ENCODE measurements around the gene STX5.
A peak's percentile ranks its signal among the peaks of the same experiment; 100 is the strongest.

STX5 gene

DNA sequence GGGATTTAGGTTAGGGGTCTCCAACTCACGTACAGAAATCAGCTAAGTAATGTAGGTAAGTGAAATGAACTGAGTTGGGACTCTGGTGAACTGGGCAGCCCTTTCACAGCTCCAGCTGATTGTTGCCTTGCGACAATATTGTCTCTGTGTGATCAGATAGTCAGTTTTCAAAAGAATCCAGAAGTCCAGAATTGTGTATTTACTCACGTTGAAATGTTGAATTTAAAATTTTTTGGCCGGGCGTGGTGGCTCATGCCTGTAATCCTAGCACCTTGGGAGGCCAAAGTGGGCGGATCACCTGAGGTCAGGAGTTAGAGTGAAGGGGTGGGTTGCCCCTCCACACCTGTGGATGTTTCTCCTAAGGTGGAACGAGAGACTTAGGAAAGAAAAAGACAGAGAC lies 26.4 kb upstream of the STX5 start:
- Histone ChIP-seq H3K27ac (no peak overlapping the region), H3K27me3 (replicated peaks) (no peaks in the 10 kb centered on the region), H3K36me3 (replicated peaks) (peaks cover 20% of the 10 kb centered on the region), H3K4me3 (ENCODE audit: low read depth, low read length) (no peak overlapping the region)
- no peak for DNase-seq
- TF ChIP-seq, protein P1, sequence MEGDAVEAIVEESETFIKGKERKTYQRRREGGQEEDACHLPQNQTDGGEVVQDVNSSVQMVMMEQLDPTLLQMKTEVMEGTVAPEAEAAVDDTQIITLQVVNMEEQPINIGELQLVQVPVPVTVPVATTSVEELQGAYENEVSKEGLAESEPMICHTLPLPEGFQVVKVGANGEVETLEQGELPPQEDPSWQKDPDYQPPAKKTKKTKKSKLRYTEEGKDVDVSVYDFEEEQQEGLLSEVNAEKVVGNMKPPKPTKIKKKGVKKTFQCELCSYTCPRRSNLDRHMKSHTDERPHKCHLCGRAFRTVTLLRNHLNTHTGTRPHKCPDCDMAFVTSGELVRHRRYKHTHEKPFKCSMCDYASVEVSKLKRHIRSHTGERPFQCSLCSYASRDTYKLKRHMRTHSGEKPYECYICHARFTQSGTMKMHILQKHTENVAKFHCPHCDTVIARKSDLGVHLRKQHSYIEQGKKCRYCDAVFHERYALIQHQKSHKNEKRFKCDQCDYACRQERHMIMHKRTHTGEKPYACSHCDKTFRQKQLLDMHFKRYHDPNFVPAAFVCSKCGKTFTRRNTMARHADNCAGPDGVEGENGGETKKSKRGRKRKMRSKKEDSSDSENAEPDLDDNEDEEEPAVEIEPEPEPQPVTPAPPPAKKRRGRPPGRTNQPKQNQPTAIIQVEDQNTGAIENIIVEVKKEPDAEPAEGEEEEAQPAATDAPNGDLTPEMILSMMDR (IDR thresholded peaks at IDR 0.05; ENCODE audit: low read depth, low read length, missing control alignments) = no peak
- in situ Hi-C loops (cut with HindIII; ENCODE audit: low pct_ligation_motif_present, low sequenced_read_pairs) = no loop called here

DNA sequence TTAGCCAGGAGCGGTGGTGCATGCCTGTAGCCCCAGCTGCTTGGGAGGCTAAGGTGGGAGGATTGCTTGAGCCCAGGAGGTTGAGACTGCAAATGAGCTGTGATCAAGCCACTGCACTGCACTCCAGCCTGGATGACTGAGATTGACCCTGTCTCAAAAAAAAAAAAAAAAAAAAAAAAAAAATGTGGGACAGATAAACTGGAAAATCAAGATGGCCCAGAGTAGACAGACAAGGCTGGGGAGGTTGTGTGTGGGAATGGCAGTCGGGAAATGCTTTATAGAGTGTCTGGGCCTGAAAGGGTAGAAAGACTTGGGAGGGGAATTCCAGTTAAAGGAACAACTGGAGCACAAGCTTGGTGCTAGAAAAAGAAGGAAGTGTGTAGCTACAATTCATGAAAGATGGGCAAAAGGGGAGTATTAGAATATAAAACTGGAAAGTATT lies 25.7 kb upstream of the STX5 start:
- DNase-seq = no peak
- no peaks in the 10 kb centered on the region for H3K27me3 ChIP-seq (replicated peaks)
- peaks cover 26% of the 10 kb centered on the region for H3K36me3 ChIP-seq (replicated peaks)
- no peak overlapping the region for H3K4me3 ChIP-seq (ENCODE audit: low read depth, low read length)
- in situ Hi-C loops (cut with HindIII; ENCODE audit: low pct_ligation_motif_present, low sequenced_read_pairs) = no loop called here
- H3K27ac ChIP-seq = no peak overlapping the region
- TF ChIP-seq, protein P1 (IDR thresholded peaks at IDR 0.05; ENCODE audit: low read depth, low read length, missing control alignments) = no peak

DNA sequence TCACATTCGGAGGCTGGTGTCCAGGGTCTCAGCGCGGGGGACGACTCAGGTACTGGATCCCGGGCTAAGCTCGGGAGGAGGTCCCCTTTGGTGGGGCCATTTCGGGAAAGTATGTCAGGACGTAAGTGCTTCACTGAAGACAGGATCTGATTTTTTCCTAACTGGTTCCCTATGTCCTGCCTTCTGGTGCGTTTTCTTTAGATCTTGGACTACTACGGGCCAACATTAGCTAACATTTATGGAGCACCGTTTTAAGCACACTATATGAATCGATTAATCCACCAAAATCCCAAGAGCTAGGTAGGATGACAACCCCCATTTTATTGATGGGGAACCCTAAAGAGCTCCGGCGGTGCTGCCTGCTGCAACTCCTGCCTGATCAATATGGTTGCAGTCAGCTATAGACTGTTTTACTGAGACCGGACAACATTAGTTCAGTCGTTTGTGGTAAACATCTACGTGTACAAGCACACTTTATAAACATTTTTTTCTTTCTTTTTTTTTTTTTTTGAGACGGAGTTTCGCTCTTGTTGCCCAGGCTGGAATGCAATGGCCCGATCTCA lies 24.6 kb upstream of the STX5 start:
- Histone ChIP-seq H3K36me3 (replicated peaks) (peaks cover 38% of the 10 kb centered on the region), H3K4me3 (ENCODE audit: low read depth, low read length) (peak overlapping the region; percentile 83), H3K27ac (peak overlapping the region; percentile 77), H3K27me3 (replicated peaks) (no peaks in the 10 kb centered on the region)
- DNase-seq = no peak
- in situ Hi-C loops (cut with HindIII; ENCODE audit: low pct_ligation_motif_present, low sequenced_read_pairs) = no loop called here
- TF ChIP-seq, protein P1 (IDR thresholded peaks at IDR 0.05; ENCODE audit: low read depth, low read length, missing control alignments) = no peak

DNA sequence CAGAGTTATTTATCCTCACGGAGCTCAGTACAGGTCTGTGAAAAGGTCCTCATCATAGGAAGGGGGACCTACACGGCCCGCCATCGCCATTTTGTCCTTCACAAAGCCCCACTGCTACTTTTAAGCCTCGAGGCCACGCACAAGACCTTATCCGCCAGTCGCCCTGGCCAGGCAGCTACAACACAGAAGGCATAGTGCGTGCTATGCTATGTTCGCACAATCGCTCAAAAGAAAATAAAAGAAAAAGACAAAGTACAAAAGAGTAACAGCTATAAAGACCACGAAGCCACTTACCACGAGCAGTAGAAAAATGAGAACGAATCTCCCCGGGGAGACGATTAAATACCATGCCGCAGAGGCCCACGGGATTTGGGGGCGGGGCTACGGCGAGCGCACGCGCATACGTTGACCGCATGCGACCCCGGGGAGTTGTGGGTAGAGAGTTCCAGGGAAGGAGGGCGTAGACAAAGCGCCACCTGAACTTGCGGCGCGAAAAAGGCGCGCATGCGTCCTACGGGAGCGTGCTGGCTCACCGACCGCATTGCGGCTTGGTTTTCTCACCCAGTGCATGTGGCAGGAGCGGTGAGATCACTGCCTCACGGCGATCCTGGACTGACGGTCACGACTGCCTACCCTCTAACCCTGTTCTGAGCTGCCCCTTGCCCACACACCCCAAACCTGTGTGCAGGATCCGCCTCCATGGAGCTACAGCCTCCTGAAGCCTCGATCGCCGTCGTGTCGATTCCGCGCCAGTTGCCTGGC lies 23.9 kb upstream of the STX5 start:
- peak overlapping the region; percentile 77 for H3K27ac ChIP-seq
- TF ChIP-seq, protein P1 (IDR thresholded peaks at IDR 0.05; ENCODE audit: low read depth, low read length, missing control alignments) = no peak
- no peaks in the 10 kb centered on the region for H3K27me3 ChIP-seq (replicated peaks)
- peak; percentile 96 for DNase-seq
- peak overlapping the region; percentile 99 for H3K4me3 ChIP-seq (ENCODE audit: low read depth, low read length)
- H3K36me3 ChIP-seq (replicated peaks) = peaks cover 38% of the 10 kb centered on the region
- in situ Hi-C loops (cut with HindIII; ENCODE audit: low pct_ligation_motif_present, low sequenced_read_pairs) = no loop called here

DNA sequence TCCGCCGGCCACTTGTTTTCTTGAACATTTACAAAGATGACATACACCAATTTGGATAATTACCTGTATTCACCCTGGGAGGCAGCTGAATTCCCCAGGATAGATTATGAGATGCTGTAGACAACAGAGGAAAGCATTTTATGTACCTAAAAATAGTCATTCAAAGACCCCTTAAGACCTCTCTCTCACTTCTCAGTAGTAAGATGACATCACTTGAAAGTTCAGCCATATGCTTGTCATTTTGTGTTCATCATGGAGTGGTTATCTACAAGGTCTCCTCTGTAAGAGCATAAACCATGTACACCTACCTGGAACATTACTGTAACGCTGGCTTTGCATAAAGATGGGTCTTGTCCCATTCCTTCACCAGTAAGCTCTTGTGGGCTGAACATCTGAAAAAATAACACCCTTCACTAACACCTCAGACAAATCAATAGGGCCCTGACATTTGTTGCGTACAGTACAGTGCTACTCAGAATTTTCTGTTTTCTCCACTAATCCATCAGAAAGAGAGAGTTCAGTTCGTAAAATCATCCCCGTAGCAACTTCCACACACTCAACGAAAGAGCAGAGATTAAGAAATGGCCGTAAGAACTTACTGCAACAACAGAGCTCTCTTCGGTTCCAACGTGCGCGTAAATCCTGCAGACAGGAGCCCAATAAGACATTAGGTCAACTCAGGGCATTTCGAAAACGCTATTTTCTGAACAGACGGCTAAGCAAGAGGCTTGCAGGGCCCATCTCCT lies 23.1 kb upstream of the STX5 start:
- in situ Hi-C loops (cut with HindIII; ENCODE audit: low pct_ligation_motif_present, low sequenced_read_pairs) = no loop called here
- TF ChIP-seq, protein P1 (IDR thresholded peaks at IDR 0.05; ENCODE audit: low read depth, low read length, missing control alignments) = no peak
- Histone ChIP-seq H3K27me3 (replicated peaks) (no peaks in the 10 kb centered on the region), H3K4me3 (ENCODE audit: low read depth, low read length) (peak overlapping the region; percentile 99), H3K27ac (peak overlapping the region; percentile 64), H3K36me3 (replicated peaks) (peaks cover 38% of the 10 kb centered on the region)
- no peak for DNase-seq

Measured in brain microvascular endothelial cell (primary cell).